ENCODE results near the gene MEX3A. TPM values are rescaled to one million over a fixed set of nuclear protein-coding genes. Genes with fewer than 3 reads are reported as not detected.

The MEX3A gene
- total and polyA plus RNA-seq, 2 of the 8 experiments (the other 6 are each of a cell fraction or from before 2014, with no cell fraction given): 34.1 to 52.4 TPM

DNA sequence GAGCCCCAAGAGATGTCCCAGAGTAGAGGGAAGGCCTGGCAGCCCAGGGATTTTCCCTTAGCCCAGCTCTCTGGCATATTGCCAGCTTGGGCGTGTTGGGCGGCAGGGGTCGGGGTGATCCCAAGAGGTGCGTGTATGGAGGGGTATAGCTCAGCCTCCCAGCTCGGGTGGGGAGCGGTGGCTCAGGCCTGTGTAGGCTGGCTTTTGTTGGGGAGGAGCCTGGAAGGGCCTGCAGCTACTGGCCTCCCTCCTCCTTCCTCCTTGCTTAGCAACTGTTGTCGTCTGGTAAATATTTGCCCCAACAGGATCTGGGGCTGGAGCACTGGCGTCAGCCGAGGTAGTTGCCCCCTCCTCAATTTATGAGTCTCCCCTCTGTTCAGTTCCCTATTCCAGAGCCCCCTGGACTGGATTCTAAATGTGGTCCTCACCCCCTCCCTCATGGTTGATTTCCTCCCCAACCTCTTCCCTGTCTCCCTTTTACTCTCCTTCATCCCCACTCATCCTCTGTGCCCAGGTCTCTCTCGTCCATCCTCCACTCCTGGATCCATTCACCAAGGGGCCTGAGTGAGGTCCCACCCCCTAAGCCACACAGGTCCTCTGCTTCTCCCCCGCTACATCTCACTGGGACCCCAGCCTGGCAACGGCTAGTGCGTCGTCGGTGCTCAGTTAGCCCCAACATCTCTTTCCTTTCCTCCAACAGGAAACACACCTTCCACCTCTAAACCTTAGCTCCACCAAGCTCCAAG lies 22.0 kb upstream of the MEX3A start (continued):
- TF ChIP-seq, protein P1, sequence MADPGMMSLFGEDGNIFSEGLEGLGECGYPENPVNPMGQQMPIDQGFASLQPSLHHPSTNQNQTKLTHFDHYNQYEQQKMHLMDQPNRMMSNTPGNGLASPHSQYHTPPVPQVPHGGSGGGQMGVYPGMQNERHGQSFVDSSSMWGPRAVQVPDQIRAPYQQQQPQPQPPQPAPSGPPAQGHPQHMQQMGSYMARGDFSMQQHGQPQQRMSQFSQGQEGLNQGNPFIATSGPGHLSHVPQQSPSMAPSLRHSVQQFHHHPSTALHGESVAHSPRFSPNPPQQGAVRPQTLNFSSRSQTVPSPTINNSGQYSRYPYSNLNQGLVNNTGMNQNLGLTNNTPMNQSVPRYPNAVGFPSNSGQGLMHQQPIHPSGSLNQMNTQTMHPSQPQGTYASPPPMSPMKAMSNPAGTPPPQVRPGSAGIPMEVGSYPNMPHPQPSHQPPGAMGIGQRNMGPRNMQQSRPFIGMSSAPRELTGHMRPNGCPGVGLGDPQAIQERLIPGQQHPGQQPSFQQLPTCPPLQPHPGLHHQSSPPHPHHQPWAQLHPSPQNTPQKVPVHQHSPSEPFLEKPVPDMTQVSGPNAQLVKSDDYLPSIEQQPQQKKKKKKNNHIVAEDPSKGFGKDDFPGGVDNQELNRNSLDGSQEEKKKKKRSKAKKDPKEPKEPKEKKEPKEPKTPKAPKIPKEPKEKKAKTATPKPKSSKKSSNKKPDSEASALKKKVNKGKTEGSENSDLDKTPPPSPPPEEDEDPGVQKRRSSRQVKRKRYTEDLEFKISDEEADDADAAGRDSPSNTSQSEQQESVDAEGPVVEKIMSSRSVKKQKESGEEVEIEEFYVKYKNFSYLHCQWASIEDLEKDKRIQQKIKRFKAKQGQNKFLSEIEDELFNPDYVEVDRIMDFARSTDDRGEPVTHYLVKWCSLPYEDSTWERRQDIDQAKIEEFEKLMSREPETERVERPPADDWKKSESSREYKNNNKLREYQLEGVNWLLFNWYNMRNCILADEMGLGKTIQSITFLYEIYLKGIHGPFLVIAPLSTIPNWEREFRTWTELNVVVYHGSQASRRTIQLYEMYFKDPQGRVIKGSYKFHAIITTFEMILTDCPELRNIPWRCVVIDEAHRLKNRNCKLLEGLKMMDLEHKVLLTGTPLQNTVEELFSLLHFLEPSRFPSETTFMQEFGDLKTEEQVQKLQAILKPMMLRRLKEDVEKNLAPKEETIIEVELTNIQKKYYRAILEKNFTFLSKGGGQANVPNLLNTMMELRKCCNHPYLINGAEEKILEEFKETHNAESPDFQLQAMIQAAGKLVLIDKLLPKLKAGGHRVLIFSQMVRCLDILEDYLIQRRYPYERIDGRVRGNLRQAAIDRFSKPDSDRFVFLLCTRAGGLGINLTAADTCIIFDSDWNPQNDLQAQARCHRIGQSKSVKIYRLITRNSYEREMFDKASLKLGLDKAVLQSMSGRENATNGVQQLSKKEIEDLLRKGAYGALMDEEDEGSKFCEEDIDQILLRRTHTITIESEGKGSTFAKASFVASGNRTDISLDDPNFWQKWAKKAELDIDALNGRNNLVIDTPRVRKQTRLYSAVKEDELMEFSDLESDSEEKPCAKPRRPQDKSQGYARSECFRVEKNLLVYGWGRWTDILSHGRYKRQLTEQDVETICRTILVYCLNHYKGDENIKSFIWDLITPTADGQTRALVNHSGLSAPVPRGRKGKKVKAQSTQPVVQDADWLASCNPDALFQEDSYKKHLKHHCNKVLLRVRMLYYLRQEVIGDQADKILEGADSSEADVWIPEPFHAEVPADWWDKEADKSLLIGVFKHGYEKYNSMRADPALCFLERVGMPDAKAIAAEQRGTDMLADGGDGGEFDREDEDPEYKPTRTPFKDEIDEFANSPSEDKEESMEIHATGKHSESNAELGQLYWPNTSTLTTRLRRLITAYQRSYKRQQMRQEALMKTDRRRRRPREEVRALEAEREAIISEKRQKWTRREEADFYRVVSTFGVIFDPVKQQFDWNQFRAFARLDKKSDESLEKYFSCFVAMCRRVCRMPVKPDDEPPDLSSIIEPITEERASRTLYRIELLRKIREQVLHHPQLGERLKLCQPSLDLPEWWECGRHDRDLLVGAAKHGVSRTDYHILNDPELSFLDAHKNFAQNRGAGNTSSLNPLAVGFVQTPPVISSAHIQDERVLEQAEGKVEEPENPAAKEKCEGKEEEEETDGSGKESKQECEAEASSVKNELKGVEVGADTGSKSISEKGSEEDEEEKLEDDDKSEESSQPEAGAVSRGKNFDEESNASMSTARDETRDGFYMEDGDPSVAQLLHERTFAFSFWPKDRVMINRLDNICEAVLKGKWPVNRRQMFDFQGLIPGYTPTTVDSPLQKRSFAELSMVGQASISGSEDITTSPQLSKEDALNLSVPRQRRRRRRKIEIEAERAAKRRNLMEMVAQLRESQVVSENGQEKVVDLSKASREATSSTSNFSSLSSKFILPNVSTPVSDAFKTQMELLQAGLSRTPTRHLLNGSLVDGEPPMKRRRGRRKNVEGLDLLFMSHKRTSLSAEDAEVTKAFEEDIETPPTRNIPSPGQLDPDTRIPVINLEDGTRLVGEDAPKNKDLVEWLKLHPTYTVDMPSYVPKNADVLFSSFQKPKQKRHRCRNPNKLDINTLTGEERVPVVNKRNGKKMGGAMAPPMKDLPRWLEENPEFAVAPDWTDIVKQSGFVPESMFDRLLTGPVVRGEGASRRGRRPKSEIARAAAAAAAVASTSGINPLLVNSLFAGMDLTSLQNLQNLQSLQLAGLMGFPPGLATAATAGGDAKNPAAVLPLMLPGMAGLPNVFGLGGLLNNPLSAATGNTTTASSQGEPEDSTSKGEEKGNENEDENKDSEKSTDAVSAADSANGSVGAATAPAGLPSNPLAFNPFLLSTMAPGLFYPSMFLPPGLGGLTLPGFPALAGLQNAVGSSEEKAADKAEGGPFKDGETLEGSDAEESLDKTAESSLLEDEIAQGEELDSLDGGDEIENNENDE (IDR thresholded peaks at IDR 0.05; ENCODE audit: insufficient replicate concordance, low read length): no peak
- TF ChIP-seq CREB1 (IDR thresholded peaks at IDR 0.05): no peak
- TF ChIP-seq CHD1 (IDR thresholded peaks at IDR 0.05; ENCODE audit: low read depth, low read length): no peak
- TF ChIP-seq ZNF274 (IDR thresholded peaks at IDR 0.05; ENCODE audit: borderline replicate concordance, extremely low read depth, low read length): no peak
- no peak for TF ChIP-seq SIN3A (conservative IDR thresholded peaks at IDR 0.05 in 1 of 2, IDR thresholded peaks at IDR 0.05 in 1 of 2; ENCODE audit: low read depth in 1 of 2, low read length in 2 of 2)
- no peak for TF ChIP-seq RFX5 (IDR thresholded peaks at IDR 0.05; ENCODE audit: borderline replicate concordance, low read depth, low read length)
- no peak for TF ChIP-seq RXRA (IDR thresholded peaks at IDR 0.05; ENCODE audit: insufficient read depth, low read depth, low read length)
- TF ChIP-seq TAF1 (IDR thresholded peaks at IDR 0.05; ENCODE audit: low read depth, low read length): no peak
- no peak for TF ChIP-seq SP4 (IDR thresholded peaks at IDR 0.05; ENCODE audit: low read length)
- TF ChIP-seq MAFK (IDR thresholded peaks at IDR 0.05; ENCODE audit: low read depth, low read length): no peak
- TF ChIP-seq TEAD4 (IDR thresholded peaks at IDR 0.05; ENCODE audit: low read depth, low read length): no peak
- no peak for TF ChIP-seq SIX5 (IDR thresholded peaks at IDR 0.05; ENCODE audit: low read depth, low read length)

All from H1 (cell line).